GM21619 (cell line): ENCODE data around the gene ZNF385B.
"Not testable (repeated sequence)": the region's sequence is repeated elsewhere in the genome, so short reads cannot be mapped to it uniquely, and the experiment has no call there.

ENCODE experiments used
- ATAC-seq: cut with Tn5 transposase; IDR thresholded peaks from one replicate; pipeline ENCODE4 v1.9.1; 2021; ENCODE audit not compliant: unreplicated experiment

Gene ZNF385B

DNA sequence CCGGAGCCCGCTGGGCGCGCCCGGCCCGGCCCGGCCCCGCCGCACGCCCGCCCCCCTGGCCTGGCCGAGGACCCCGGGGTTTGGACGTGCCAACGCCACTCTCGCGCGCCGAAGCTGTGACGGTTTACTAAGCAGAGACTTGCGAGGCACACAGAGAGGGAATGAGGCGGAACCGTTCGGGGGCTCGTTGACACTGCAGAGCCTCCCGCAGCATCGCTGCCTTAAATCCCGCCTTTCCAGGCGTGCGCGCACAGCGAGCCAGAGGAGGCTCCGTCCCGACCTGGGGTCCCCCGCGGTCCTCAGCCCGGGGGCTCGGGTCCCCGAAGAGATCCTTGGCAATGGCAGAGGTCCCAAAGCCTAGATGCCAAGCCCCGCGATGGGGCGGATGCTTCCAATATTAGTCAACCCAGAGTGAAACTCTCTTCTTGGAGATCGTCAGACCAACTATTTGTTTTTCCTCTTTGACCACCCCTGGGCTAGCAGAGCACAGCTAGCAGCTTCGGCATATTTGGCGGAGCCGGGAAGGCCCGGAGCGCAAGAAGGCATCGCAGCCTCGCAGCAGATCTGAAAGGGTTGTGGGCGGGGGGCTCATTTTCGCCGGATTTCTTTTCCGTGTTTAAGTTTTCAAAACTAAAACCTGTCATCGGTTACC, at the start of gene ZNF385B:
Gene ZNF385B (minus strand): TSS at position 197 of the 652 bp plus-strand sequence.
- no peak for ATAC-seq

DNA sequence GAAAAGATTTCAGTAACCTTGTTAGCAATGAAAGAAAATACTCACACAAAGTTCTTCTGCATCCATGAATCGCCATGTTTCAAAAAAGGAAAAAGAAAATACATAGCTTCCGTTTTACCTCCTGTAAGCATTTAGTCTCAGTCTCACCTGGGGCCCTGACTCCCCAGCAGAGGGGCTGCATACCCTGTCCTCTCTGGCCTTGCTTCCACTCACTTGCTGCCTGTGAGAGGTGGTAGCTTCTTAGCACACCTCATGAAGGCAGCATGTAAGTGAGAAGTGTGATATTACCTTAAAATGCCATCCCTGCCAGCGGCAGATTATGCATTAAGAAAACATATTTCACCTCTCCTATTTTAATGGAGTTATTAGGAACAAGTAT, 49.3 kb upstream of the ZNF385B start:
- ATAC-seq: no peak

DNA sequence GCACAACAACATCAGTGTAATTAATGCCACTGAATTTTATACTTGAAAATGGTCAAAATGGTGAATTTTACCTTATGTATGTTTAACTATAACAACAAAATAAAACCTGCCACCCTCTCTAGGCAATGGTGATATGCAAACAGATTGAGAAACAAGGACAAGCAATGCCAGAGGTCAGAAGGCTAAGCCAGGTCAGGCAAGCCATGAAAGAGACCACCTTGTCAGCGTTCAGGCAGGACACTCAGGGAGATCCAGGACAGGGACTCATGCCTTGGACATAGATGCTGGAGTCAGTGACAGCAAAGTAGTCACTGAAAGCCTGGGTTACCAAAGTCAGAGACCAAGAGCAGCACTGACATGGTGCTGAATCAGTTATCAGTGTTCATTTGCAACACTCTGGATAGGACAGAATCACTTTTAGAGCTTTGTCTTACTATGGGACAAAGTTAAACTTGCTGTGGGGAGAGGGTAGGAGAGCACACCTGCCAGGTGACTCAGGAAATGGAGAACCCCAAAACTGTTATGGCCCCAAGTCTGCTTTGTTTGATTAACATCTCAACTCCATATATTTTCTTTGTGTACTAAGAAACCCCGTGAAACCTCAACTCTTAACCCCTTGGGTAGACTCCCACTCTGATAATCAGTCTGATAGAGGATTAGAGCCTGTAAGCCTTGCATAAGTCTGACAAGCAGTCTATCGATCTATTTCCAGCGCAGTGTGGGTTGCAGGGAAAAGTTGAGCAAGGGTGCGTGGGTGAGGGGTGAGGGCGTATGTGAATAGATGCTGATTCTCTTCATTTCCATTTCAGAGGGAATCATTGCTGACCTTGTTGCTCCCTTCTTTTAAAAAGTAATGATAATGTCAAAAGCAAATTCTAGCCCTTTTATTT, 48.7 kb upstream of the ZNF385B start:
- no peak for ATAC-seq

DNA sequence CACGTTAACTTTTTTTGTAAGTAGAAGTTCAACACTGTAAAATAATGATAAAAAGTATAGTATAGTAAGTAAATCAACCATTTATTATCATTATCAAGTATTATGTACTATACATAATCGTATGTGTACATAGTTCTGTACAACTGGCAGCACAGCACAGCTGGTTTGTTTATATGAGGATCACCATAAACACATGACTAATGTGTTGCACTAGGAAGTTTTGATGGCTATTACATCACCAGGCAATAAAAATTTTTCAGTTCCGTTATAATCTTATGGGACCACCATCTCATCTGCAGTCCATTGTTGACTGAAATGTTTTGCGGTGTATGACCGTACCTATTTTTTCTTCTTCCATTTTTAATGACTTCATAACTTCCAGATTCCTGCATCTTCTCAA, 39.2 kb upstream of the ZNF385B start:
- ATAC-seq: no peak

DNA sequence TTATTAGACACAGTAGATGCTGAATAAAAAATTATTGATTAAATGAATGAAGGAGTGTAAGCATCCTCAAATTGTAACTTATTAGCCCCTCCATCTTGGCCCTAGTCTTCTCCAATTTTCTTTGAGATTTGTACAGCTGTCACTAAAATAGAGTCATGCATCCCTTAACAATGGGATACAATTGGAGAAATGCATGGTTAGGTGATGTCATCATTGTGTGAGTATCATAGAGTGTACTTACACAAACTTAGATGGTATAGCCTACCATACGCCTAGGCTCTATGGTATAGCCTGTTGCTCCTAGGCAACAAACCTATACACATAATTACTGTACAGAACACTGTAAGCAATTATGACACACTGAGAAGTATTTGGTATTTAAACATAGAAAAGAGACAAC, 38.3 kb upstream of the ZNF385B start:
- ATAC-seq: no peak

DNA sequence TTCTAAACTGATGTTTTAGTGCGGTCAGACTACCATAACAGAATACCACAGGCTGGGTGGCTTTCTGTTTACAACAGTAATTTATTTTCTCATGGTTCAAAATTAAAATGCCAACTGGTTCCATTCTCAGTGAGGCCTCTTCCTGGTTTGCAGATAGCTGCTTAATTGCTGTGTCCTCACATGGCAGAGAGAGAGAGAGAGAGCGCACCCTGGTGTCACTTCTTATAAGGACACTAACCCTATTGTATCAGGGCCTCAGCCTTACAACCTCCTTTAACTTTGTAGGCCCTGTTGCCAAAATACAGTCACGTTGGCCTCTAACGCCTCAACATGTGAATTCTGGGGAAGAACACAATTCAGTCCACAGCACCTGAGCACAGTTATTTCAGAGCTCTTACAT, 37.5 kb upstream of the ZNF385B start:
- ATAC-seq: peak; percentile 86

DNA sequence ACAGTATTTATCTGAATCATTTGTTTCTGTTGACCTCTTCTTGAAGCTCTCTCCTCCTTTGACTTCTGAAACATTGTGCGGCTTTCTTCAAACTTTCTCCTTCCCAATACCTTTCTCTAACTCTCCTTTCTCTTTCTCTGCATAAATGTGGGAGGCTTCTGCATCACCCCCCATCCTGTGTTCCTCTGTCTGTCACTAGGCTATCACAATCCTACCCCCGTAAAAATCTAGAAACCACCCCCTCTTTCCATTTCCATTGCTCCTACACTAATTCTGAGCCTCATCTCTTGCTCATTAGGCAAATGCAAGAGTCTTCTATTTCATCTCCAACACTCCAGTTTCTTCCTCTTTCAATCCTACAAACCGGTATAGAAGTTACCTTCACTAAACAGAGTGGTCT, 32.2 kb upstream of the ZNF385B start:
- ATAC-seq: no peak

DNA sequence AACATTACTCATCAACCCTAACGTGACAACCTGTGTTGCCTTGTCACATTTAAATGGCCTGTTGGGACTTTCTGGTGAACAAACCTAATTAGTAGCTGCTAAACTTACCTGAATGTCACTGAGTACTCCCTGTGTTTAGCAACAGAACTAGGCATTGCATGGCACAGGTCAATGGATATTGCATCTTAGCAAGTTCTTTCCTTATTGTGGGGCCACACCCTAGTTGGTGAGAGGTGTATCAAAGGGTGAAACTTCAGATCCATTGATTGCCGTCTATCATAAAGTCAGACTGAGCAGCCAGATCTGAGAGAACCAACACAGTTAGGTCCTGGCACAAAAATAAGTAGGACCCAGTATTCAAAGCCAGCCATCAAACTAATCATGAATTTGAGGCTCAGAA, 29.8 kb upstream of the ZNF385B start:
- ATAC-seq: no peak

DNA sequence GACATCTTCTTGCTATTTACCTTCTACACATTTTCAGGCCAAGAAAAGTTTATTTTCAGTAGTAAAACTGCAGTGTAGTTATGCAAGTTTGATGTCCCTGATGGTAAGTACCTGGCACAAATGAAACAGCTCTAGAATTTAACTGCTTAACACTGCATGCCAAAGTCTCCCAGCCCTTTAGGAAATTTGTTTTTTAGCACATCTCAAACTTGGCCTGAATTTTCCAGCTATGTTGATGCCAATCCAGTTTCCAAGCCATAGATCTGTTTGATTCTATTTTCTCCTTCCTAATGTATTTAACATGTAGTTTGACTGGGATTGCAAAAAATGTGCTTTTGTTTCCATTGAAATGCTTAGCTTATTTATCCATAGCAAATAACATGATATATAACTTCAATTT, 29.3 kb upstream of the ZNF385B start:
- ATAC-seq: no peak

DNA sequence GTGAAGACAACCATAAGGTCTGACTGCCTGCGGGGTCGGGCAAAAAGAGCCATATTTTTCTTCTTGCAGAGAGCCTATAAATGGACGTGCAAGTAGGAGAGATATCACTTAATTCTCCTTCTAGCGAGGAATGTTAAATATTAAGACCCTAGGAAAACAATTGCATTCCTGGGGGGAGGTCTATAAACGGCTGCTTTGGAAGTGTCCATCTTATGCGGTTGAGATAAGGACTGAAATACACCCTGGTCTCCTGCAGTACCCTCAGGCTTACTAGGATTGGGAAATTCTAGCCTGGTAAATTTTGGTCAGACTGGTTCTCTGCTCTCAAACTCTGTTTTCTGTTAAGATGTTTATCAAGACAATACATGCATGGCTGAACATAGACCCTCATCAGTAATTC, 27.2 kb upstream of the ZNF385B start:
- not testable (repeated sequence) for ATAC-seq

DNA sequence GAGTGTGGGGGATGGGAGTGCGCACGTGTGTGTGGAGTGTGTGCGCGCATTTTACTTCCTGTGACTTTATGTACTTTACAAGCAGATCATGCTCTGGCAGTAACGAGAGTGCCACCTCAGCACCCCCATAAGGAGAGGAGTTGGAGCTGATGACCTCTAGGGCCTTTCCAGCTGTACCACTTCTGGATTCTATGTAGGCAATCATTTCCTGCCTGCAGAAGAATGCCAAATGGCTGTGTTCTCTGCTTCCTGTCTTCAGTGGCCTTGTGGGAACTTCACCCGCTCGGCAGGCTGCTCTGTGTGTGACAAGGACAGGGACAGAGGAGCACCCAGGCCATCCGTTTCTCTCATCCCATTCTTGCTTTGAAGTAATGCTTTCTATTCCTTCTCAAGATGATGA, 22.8 kb upstream of the ZNF385B start:
- ATAC-seq: no peak

DNA sequence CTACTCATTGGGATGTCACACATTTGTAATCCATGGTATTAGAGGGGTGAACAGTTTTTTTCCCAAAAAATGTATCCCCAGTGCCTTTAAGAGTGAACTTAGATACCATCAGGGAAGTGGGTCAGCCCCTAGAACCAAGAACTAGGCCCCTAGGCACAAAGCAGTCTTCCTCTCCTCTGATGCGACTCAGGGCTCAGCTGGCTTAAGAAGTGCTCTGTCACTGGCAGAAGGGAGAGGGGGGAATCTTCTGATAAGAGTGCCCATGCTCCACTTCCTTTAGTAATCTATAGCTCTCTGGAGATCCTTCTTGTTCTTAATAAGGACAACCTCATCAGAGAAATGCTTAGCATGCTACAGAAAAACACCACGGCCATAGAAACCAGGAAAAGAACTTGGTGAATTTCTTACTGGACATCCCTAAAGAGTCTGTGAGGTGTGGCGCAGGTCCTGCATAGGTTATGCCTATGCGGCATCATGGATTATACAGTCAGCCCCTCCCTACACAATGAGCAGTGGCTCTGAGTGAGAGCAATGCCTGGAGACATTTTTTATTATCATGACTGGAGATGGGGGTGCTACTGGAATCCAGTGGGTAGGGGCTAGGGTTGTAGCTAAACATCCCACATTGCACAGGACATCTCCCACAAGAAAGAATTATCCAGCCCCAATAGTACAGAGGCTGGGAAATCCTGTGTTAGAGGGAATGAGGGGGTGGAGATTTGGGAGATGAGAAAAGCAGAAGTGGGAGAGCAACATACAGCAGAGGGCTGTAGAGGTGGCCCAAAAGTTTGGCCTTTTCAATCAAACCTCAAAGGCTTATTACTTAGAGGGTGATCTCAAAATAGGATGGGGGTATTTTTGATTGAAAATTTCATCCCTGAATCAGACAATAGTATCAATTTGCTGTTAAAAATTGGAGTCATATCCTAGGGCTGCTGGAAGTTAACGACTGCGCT, 21.7 kb upstream of the ZNF385B start:
- ATAC-seq: no peak

DNA sequence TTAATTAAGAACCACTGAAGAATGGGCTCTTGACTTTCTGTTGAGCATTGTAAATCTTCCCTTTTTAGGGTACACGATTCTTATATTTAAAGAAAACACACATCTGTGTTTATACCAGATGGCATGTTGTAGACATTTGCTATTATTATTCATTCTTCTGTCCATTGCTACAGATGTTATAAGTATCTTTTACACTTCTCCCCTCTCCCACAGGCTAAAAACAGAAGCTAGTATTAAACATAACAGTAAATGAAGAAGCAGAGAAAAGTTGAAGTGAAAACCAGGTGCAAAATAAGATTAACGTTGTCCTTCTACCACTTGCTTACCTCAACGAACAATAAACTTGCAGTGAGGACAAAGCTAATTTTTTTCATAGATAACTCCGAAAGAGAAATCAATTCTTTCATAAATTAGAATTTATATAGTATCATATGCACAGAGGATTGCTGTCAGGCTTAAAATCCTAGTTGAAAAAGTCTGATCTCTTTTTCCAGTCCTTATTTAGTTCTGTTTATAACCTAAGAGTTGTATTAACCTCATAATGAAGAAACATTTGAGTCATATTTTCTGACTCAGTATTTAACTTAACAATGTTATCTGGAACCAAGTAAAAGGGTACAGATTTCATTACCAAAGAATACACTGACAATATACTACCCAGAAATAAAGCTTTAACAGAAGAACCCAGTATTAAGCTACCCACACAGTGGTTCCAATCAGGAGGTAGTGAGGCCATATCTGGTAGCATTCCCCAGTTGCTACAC, 16.4 kb upstream of the ZNF385B start:
- no peak for ATAC-seq

DNA sequence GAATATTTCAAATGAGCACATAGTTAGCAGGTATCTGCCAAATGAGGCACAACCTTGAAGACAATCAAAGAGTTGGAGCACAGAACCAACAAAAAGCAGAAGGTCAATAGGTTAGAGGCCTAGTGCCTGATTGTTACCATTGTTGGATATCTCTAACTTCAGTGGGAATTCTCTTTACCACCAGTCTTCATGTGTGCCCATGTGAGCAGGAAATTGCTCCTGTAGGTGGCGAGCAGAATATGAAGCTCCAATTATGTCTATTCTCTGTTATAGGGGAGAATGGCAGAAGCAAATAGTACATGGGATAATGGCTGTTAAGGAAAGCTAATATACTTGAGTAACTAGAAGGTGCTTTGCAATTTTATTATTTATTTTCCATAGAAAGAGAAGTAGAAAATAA, 14.9 kb upstream of the ZNF385B start:
- ATAC-seq: no peak

DNA sequence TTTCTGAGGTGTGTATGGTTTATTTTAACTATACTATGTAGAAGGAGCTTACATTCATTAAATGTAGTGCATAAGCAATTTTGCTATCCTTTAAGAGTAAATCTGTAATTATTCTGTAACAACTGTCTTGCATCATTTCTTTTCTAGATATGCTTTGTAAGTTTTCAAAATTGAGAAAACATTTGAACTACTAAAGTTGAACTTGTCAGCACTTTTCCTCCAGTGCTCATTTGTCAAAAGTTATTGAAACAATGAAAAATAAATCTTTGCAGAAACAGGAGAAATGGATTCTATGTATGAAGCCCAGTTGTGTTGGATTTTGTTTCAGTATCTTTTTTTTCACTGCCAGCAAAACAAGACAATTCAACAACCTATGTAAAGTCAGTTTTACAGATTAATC, 14.5 kb upstream of the ZNF385B start:
- ATAC-seq: no peak

DNA sequence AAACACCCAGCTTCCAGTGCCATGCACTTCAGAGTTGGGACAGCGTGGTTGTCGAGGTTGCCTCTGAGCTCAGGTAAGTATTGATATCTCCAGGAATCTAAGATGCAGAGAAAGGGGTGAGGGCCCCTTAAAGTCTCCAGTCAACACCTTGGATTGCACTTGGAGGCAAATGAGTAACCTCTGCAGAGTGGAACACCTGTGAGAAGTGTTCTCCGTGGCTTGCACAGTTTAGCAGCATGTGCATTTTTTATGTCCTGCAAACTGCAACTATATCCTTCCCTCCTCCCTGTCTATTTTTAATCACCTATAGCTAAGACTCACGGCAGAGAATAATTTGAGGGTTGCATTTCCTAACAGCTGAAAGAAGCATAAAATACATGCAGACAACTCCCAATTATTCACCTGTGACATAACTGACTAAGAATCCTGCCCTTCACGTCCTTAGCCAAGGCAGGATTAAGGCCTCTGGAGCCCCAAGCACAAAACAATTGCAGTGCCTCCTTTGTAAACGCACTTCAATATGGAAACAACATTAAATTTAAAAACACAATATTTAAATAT, 1.6 kb upstream of the ZNF385B start:
- ATAC-seq: no peak

DNA sequence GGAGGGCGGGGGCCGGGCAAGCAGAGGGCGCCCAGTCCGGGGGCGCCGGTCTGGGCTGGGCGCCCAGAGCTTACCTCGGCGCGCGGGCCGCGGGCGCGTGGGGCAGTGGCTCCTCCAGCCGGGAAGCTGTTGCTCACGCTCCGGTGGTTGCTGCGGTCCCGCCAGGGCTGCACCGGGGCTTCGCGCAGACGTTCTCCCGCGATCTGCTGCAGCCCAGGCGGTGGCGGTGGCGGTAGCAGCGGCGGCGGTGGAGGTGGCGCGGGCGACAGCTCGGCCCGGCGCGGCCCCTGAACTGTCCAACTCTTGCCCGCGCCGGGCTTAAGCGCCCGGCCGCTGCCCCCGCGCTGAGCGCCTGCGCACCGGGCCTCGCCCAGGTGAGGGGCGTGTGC, 391 bp downstream of the ZNF385B start:
- no peak for ATAC-seq

DNA sequence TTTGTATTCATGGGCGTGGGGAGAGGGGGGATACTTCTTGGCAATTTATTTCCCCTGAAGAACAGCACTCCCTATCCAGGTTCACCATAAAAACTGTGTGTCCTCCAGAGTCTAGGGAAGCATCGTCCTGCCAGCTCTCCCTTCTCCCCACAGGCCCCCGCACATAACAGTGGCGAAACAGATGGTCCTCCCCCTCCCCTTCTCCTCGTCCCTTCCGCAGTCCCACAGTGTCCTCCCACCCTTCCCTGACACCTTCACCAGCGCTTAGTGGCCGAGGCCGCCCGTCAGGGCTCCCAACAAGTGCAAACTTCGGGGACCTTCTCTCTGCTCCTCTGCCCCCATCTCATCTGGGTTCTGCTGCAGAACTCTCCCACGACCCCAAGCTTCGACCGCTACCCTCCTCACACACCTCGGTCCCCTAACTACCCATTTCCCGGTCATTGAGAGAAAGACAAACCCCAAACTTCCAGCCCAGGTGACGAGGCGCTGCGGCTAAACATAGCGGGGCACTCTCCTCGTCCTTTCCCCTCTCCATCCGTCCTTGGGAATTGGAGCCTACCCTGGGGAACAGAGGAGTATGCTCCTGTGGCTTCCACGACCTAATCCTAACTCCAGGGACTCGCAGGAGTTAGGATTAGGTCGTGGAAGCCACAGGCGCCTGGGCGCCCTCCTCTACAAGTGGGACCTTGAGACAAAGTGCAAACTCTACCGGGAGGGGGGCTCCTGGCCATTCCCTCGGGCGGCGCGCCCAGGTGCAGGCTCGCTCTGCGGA, 971 bp downstream of the ZNF385B start:
- no peak for ATAC-seq

DNA sequence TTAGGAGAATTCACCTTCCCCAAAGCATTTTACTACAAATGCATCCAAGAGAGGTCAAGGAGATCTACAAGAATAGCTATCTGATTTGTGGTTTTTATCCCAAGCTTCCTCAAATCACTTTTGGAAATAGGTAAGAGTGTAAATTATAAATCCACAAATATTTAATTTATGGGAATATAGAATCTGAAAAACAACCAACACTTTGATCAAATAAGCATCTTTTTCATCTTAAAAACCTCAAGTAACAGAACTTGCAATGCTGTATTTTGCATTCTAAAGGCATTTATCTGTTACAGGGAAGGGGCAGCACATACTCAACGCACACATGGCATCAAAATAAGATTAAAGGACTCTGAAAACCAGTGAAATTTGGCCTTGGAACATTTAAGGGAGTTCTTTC, 1.9 kb downstream of the ZNF385B start:
- ATAC-seq: no peak

DNA sequence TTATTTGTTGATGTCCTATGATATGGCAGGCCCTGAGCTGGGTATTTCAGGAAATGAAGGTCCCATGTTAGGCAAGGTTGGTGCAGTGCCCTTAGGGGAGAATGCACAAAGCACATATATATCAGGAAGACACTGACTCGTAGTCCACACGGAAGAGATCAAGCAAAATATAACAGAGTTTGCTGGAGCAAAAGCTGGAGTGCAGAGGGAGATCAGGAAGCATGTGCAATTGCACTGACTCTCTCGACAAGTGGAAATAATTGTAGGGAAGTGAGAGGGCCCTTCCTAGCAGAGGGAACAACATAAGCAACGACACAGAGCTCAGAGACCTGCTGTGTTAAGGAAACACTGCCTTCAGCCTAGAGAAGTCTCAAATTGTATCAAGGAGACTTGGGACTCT, 4.2 kb downstream of the ZNF385B start:
- ATAC-seq: no peak
